EL (cell line): ENCODE measurements around the gene ADGRV1.
"Not testable (repeated sequence)": the region's sequence is repeated elsewhere in the genome, so short reads cannot be mapped to it uniquely, and the experiment has no call there.

Experiments used
- DNase-seq: peaks from one replicate; pipeline ENCODE4 v3.0.0-alpha.2; 2016

ADGRV1 gene

DNA sequence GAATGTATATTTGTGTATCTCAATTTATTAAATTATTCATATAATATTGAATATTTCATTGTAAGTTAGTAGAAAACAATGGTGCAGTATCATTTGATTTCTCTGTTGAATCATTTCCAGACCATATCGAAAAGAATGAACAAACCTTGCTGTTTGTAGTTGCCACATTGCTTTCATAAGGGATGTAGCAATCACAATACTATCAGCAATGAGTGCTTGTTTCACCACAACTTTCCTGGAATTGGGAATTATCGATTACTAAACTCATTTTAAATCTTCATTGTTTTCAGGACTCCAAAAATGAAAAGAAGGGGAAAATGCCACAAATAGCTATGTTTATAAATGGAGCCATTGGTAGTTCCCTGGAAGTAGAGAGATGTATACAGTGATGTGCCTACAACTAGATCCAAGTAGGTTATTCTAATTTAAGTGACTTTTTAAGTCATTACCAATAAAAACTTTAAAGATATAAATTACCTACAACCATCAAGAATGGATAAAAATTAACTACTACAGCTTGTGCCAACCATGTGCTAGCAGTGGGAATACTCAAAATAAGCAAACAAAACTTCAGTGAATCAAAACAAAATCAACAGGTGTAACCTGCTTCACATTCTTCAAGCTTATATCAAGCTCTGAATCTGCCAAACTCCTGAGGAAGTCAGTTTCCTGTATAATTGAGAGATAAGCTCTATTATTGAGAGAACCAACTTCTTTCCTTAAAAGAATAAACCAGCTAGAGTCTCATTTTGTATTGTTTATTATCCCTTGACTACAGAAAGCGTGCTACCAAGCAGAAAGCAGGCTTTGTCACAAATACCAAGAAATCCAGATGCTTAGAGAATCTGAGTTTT, 358.6 kb downstream of the ADGRV1 start:
- DNase-seq: no peak

- no peak for DNase-seq
Observed at GRCh38 chr5:90917928-90918668, 359.5 kb downstream of the ADGRV1 start.

DNA sequence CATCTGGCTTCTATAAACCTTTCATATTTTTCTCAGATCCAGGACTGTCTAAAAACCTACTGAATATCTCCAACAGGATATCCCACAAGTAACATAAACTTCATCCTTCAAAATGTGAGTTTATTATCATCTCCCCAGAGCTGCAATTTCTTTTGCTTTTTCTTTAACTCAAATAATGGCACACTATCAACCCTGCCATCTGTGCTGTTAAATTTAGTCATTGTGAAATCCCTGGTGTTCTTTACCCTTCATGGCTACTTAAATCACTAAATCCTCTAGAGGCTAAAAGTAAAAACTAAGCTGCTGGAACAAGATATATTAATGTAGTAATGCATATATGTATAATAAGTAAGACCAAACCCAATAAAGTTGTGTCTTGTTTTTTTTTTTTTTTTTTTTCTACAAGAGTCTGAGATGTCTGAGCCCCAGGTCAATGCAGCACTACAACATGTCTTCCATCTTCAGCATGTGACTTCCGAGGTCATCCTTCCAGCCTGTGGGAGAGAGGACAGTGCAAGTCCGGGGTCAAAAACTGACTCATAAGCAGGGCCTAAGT, 362.9 kb downstream of the ADGRV1 start:
- DNase-seq: no peak

- not testable (repeated sequence) for DNase-seq
Observed at GRCh38 chr5:90924222-90924621, 365.6 kb downstream of the ADGRV1 start.

DNA sequence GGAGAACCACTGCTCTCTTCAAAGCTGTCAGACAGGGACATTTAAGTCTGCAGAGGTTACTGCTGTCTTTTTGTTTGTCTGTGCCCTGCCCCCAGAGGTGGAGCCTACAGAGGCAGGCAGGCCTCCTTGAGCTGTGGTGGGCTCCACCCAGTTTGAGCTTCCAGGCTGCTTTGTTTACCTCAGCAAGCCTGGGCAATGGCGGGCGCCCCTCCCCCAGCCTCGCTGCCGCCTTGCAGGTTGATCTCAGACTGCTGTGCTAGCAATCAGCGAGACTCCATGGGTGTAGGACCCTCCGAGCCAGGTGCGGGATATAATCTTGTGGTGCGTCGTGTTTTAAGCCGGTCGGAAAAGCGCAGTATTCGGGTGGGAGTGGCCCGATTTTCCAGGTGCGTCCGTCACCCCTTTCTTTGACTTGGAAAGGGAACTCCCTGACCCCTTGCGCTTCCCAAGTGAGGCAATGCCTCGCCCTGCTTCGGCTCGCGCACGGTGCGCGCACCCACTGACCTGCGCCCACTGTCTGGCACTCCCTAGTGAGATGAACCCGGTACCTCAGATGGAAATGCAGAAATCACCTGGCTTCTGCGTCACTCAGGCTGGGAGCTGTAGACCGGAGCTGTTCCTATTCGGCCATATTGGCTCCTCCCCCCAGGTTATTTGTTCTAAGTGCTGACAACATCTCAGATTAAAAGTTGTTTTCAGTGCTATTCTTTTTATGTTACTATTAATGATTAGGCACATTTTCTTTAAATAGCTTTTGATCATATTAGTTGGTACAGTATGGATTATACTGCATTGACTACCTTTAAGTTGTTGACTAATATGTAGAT, 370.6 kb downstream of the ADGRV1 start:
- not testable (repeated sequence) for DNase-seq

DNA sequence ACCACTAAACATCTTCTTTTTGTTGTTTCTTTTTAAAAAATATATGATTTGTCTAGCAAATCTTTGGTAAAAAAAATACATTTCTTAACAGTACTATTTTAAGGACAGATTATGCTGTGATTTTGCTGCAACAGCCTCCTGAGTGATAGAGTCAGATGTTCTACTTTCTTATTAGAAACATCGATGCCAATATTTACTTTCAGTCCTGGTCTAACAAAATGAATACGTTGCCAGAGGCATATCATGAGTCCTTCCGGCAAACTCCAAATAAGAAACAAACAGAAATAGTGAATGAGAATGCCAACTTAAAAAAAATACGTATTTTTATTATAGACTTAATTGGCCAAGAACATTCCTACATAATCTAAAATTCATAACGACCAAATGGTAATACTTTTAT, 371.5 kb downstream of the ADGRV1 start:
- no peak for DNase-seq

GRCh38 chr5:90930756-90931431, 372.3 kb downstream of the ADGRV1 start:
- no peak for DNase-seq

DNA sequence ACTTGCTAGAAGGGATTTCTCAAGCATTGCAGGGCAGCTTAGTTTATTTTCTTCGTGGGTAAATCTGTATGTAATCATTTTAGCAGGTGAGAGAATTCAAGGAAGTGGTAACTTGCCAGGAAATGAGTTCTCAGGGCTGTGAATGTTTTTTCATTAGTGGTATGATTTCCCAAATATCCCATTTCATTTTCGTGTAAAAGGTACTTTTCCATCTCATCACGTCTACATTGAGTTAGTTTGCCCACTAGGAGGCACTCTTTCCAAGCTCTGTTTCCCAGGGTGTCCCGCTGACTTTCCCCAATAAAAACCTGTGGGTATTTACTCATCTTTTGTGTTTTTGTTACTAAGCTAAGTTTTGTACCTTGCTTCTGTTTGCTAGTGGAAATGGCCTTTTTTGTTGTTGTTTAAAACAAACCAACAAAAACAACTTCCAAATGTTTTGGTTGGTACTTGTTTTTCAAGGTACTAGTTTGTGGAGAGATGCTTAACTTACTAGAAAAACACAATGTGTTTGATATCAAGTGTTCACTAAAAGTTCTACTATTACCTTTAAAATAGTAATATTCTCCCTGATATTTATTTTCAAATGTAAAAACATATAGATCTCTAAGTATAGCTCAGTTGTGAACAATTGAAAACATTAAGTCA, 373.6 kb downstream of the ADGRV1 start:
- peak; percentile 50 for DNase-seq

DNA sequence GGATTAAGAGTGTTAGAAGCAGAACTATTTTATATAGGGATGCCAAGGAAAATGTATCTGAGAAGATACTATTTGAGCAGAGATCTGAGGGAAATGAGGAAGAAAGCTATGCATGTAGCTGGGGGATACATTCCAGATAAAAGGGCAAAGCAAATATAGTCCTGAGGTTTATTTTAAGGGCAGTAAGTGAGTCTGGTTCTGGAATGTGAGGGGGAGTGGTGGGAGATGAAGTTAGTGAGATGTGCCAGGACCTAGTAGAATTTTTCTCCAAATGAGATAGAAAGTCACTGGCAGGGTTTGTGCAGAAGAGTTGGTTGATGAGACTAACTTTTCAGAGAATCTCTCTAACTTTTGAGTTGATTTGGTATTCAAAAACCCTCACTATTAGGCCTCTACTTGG, 374.7 kb downstream of the ADGRV1 start:
- no peak for DNase-seq

DNA sequence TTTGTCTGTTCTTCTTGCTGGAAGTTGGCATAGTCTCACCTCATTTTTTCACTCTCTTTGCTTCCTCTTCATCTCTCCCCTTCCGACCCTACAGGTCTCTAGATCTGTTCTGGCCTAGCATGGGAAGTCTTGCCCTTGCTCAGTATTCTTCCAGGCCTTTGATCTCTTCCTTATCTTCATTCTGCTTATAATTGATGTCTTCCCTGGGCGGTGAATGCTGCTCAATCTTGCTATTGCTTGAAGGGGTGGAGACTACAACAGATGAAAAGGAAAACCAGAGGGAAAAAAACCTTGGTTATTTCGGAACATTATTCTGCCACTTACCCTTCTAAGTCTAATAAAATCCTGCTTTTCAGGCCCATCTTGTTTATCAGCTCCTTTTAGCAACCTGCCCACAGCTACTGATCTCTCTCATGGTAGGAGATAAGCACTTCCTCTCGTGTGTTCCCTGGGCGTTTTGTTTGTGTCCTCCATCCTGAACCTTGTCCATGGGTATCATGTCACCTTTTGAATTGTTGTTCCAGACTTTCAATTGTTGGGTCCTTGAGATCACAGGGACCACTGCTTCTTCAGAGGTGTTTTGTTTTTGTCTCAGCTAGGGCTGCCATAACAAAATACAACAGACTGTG, 375.6 kb downstream of the ADGRV1 start:
- DNase-seq: no peak

DNA sequence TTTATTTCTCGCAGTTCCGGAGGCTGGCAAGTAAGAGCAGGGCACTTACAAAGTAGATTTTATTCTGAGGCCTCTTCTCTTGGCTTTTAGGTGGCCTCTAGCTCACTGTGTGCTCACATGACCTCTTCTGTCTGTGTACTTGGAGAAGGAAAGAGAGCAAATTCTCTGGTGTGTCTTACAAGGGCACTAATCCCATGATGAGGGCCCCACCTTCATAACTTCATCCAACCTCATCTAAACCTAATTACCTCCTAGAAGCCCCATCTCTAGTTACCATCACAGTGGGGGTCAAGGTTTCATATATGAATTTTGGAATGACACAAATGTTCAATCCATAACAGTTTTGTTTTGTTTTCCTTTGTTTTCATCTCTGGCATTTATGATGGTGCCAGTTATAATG, 376.1 kb downstream of the ADGRV1 start:
- no peak for DNase-seq

DNA sequence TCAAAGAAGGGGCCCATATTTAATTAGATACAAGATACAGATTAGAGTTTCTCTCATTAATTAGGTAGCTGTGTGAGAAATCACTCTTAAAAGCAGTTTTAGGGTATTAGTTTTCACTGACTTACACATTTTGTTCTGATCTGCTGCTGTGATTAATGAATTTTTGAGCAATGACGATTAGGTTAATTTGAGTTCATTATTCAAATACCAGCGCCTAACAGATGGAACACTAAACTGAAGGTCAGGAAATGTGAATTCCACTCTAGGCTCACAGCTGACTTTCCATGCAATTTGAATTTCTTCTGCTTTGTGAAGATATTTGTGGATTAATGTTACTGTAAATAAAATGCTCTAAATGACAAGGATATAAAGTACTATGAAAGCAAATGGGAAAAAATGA, 380.6 kb downstream of the ADGRV1 start:
- DNase-seq: peak; percentile 47

DNA sequence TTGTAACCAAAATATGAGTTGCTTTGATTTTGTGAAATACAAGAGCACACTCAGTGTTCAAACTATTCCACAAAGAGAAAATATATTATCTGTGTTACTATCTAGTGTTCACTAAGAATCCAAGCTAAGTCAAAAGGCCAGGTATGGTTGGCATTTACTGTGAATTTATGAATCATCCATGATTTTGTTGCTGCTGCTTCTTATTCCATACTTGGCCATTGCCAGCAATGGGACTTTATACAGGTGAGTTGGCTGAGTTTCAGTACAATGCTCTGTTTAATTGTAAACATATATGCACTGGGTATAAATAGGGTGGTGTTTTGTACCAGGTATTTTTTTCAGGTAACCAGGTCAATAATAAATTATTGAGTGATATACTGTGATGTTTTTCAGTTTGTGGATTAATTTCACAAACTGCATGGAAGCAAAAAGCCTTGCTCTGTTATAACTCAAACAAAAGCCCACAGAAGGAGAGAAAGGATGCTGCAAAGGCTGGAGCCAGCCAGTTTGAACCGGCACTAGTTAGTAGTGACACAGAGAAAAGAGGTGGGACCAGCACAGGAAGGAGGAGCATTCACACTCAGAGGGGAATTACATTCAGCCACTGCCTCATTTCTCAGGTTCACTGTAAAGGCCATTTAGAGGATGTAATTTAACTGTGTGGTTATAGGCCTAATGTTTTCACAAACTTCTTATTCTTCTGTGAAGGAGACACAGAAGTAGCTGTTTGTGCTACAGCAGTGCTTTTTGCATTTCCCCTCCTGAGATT, 381.8 kb downstream of the ADGRV1 start:
- peak; percentile 38 for DNase-seq

- DNase-seq: no peak
Observed at GRCh38 chr5:90941002-90941720, 382.6 kb downstream of the ADGRV1 start.

GRCh38 chr5:90944116-90944515, 385.5 kb downstream of the ADGRV1 start:
- DNase-seq: peak; percentile 48

- DNase-seq: no peak
Observed at GRCh38 chr5:90947667-90948066, 389.1 kb downstream of the ADGRV1 start.

GRCh38 chr5:90948969-90949368, 390.4 kb downstream of the ADGRV1 start:
- DNase-seq: no peak

DNA sequence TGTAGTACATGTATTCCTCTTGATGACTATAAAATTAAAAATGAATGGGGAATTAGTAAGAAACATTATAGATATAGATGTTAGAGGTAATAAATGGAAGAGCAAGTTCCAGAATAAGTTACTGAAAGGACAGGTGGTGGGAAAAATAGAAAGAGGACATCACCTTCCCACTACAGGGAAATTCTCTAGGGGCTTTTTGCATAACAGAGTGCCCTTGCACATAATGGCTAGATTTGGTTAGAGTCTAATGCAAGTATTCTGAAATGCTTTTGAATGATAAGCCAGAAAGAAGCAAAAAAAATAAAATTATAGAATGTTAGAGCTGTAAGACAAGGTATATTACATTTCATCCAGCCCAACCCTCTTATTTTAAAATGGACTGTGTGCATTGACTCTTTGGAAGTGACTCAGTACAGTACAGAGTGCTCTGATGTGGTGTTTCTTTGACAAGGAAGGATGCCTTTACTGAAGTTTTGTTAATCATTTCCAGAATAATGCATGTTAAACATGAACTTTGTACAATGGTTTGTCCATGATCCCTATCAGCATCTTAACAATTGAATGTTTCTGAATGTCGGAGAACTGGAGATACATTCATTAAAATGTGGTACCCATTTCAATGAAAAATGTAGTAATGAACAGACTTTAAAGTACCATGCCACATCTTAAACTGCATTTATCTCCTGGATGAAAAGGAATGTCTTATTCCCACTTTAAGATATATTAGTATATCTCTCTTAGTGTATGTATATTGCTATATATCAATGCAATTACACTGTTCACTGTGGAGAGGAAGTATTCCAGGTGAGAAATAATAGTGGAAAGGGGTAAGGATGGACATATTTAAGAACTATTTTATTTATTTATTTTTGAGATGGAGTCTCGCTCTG, 391.1 kb downstream of the ADGRV1 start:
- no peak for DNase-seq
